ENCODE data around the gene SKAP1.

The SKAP1 gene

GRCh38 chr17:48104440-48104839, 325.6 kb downstream of the SKAP1 start:
- DNase-seq (ENCODE audit: low spot score) = no peak

- DNase-seq (ENCODE audit: low spot score) = no peak
Observed at GRCh38 chr17:48102798-48103715, 327.0 kb downstream of the SKAP1 start.

- no peak for DNase-seq (ENCODE audit: low spot score)
Observed at GRCh38 chr17:48102043-48102750, 327.8 kb downstream of the SKAP1 start.

GRCh38 chr17:48101012-48101720, 328.8 kb downstream of the SKAP1 start, which contains the start of gene CBX1:
TSS of gene CBX1 (minus strand) at chr17:48101478. CDS start at chr17:48077004, 24,474 bp downstream.
- DNase-seq (ENCODE audit: low spot score) = peak; percentile 93

GRCh38 chr17:48100591-48101011, 329.4 kb downstream of the SKAP1 start:
- DNase-seq (ENCODE audit: low spot score) = peak; percentile 34

- DNase-seq (ENCODE audit: low spot score) = peak; percentile 8
Observed at GRCh38 chr17:48100160-48100559, 329.9 kb downstream of the SKAP1 start.

GRCh38 chr17:48095611-48096010, 334.4 kb downstream of the SKAP1 start:
- peak; percentile 11 for DNase-seq (ENCODE audit: low spot score)

GRCh38 chr17:48093341-48094045, 336.5 kb downstream of the SKAP1 start:
- DNase-seq (ENCODE audit: low spot score) = no peak

- DNase-seq (ENCODE audit: low spot score) = no peak
Observed at GRCh38 chr17:48084932-48085331, 345.1 kb downstream of the SKAP1 start.

Measured in AG08395 (cell line).